ENCODE measurements around the gene CADM3. TPM values are rescaled to one million over a fixed set of nuclear protein-coding genes. Genes with fewer than 3 reads are reported as not detected.

The CADM3 gene
- polyA plus RNA-seq, 1 experiment = 0.01 TPM

DNA sequence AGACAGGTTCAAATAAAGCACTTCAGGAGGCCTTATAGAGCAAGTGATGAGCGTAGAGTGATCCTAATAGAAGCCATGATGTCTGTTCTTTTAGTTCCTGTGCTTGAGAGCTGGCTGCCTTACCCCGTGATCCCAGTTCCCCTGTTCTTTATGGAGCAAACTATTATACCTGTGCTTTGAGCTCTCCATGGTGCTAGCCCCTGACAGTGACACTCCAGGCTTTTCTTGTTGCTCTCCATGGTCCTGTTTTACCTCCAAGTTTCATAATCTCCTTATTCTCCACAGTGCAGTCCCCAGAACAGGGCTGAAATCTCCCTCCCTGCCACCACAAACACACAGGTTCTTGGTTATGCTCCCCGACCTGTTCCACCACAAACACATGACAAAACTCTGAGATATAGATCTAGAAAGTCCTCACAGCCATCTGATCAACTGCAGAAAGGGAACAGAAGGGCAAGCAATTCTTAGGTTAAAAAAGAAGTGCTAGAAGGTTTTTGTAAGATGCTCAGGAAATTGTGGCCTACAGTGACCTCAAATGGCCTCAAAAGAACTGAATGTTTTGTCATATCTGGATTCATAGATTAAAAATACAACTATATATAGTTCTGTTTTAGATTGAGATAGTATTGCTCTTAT, 6.0 kb downstream of the CADM3 start:
- H3K4me3 ChIP-seq (ENCODE audit: low read depth, low read length) = no peak overlapping the region
- ChIA-PET CTCF (no interaction called here), POLR2A (no interaction called here)
- H3K9me3 ChIP-seq (ENCODE audit: control insufficient read depth, insufficient read depth, low read length) = no peaks in the 10 kb centered on the region
- H3K27ac ChIP-seq (ENCODE audit: low read depth, low read length) = no peak overlapping the region
- DNase-seq (ENCODE audit: low read depth, low spot score) = peak; percentile 16
- TF ChIP-seq, protein P1, sequence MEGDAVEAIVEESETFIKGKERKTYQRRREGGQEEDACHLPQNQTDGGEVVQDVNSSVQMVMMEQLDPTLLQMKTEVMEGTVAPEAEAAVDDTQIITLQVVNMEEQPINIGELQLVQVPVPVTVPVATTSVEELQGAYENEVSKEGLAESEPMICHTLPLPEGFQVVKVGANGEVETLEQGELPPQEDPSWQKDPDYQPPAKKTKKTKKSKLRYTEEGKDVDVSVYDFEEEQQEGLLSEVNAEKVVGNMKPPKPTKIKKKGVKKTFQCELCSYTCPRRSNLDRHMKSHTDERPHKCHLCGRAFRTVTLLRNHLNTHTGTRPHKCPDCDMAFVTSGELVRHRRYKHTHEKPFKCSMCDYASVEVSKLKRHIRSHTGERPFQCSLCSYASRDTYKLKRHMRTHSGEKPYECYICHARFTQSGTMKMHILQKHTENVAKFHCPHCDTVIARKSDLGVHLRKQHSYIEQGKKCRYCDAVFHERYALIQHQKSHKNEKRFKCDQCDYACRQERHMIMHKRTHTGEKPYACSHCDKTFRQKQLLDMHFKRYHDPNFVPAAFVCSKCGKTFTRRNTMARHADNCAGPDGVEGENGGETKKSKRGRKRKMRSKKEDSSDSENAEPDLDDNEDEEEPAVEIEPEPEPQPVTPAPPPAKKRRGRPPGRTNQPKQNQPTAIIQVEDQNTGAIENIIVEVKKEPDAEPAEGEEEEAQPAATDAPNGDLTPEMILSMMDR (IDR thresholded peaks at IDR 0.05; ENCODE audit: low read depth, low read length) = no peak
- H3K27me3 ChIP-seq (ENCODE audit: control insufficient read depth, insufficient read depth, low read length) = peaks cover 8% of the 10 kb centered on the region

DNA sequence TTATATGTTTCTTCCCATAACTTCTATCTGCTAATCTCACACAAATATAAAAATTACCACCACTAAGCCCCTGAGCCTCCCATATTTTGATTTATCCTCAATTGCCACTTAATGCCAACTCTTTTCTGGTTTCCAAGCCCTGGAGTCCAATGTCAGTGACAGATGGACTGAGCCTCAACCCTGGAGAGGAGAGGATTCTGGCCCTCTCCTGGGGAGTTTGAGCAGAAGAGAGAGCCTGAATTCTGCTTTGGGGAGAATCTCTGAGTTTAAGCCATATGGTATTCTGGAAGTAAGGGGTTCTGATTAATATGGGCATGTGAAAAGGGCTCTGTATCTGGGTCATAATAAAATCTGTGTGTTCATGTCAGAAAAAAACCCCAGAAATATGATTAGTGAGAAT, 8.5 kb downstream of the CADM3 start:
- TF ChIP-seq, protein P1 (IDR thresholded peaks at IDR 0.05; ENCODE audit: low read depth, low read length) = no peak

DNA sequence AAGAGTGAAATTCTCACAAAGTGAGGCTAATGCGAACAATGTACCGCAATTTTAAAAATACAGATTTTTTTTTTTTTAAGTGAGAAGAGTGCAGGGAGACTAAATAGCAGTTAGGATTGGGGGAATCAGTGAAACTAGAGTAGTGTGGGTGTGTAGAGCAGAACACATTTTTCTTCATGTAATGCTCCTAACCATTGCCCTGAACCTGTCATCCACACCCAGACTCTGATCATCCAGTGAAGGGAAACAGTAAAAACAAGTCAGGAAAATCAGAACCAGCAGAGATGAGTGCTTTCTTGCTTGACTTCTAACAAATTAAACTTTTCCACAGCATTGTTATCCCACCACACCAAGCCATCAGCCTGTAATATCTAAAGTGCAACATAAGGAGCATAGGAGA, 9.1 kb downstream of the CADM3 start:
- no peak for DNase-seq (ENCODE audit: low read depth, low spot score)
- H3K27ac ChIP-seq (ENCODE audit: low read depth, low read length) = no peak overlapping the region
- POLR2A ChIA-PET = no interaction called here
- no peak overlapping the region for H3K4me3 ChIP-seq (ENCODE audit: low read depth, low read length)
- TF ChIP-seq, protein P1 (IDR thresholded peaks at IDR 0.05; ENCODE audit: low read depth, low read length) = no peak
- H3K9me3 ChIP-seq (ENCODE audit: control insufficient read depth, insufficient read depth, low read length) = no peaks in the 10 kb centered on the region
- CTCF ChIA-PET = no interaction called here
- no peaks in the 10 kb centered on the region for H3K27me3 ChIP-seq (ENCODE audit: control insufficient read depth, insufficient read depth, low read length)

More for the DNA sequence above, 8.5 kb downstream of the CADM3 start:
- Histone ChIP-seq H3K9me3 (ENCODE audit: control insufficient read depth, insufficient read depth, low read length) (no peaks in the 10 kb centered on the region), H3K4me3 (ENCODE audit: low read depth, low read length) (no peak overlapping the region), H3K27me3 (ENCODE audit: control insufficient read depth, insufficient read depth, low read length) (no peaks in the 10 kb centered on the region), H3K27ac (ENCODE audit: low read depth, low read length) (no peak overlapping the region)
- POLR2A ChIA-PET = no interaction called here
- DNase-seq (ENCODE audit: low read depth, low spot score) = no peak
- CTCF ChIA-PET = interaction anchor here (1.0 kb wide), 1 partner anchor 18 kb away, joined by 4 read pairs; no protein-coding TSS in a partner anchor

DNA sequence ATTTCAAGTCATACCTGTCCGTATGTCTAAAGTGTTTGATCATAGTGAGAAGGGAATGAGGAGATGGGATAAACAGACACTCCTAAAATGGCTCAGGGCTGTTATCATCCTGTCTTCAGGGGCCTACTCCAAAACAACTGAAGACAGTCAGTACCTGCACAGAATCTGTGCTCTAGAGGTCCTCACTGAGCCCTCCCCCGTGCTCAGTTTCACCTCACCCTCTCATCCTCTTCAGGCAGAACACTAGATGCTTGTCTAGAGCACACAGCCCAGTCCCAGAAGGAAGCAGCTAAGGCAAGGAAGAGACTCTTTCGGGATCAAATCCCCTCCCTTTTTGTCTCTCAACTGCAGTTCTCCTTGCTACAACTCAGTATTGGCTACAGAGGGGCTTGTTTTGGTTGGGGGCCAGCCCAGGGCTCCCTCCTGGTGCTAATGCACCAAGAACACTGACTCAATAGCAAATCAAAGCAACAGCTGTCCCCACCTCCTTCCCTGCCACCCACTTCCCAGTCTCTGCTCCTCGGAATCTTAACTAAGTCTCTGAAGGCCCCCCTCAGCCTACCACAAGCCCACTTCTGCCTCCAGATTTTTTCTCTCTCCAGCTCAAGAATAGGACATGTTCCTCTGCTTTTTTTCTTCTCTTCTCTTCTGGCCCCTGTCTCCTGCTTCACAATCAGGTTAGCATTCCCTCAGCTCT, 10.1 kb downstream of the CADM3 start:
- TF ChIP-seq, protein P1 (IDR thresholded peaks at IDR 0.05; ENCODE audit: low read depth, low read length) = no peak
- H3K27me3 ChIP-seq (ENCODE audit: control insufficient read depth, insufficient read depth, low read length) = no peaks in the 10 kb centered on the region
- no peak overlapping the region for H3K4me3 ChIP-seq (ENCODE audit: low read depth, low read length)
- H3K27ac ChIP-seq (ENCODE audit: low read depth, low read length) = no peak overlapping the region
- POLR2A ChIA-PET = no interaction called here
- CTCF ChIA-PET = no interaction called here
- DNase-seq (ENCODE audit: low read depth, low spot score) = no peak
- no peaks in the 10 kb centered on the region for H3K9me3 ChIP-seq (ENCODE audit: control insufficient read depth, insufficient read depth, low read length)

DNA sequence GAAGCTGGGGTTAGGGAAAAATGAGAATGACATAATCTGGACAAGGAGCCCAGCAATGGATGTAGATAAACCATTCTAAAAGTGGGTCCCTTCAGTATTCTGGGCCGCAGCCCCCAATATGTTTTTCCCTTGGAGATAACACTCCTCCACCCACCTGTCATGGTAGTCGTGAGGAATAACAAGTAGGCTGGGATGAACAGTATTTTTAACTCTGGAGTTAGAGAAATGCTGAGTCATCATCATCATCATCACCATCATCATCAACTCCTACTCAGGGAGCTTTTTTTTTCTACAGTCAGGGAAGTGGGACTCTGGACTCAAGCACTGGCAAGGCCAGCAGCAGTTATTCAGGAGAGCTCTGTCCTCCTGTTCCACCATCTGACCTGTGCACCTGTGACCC, 12.8 kb downstream of the CADM3 start:
- TF ChIP-seq, protein P1 (IDR thresholded peaks at IDR 0.05; ENCODE audit: low read depth, low read length) = no peak
- H3K9me3 ChIP-seq (ENCODE audit: control insufficient read depth, insufficient read depth, low read length) = no peaks in the 10 kb centered on the region
- H3K27ac ChIP-seq (ENCODE audit: low read depth, low read length) = no peak overlapping the region
- H3K27me3 ChIP-seq (ENCODE audit: control insufficient read depth, insufficient read depth, low read length) = peaks cover 10% of the 10 kb centered on the region
- POLR2A ChIA-PET = no interaction called here
- no peak for DNase-seq (ENCODE audit: low read depth, low spot score)
- no peak overlapping the region for H3K4me3 ChIP-seq (ENCODE audit: low read depth, low read length)
- CTCF ChIA-PET = interaction anchor here (1.8 kb wide), 1 partner anchor 14 kb away, joined by 6 read pairs; no protein-coding TSS in a partner anchor

Measured in AG04450 (cell line).